ENCODE results near the gene SGCD. TPM values are rescaled to one million over a fixed set of nuclear protein-coding genes. Genes with fewer than 3 reads are reported as not detected.

The SGCD gene
- total and polyA plus RNA-seq, 9 of the 15 experiments (the other 6 are each of a cell fraction or from before 2014, with no cell fraction given), result not detected

GRCh38 chr5:156540491-156540890 is 213.5 kb downstream of the SGCD start:
- no peaks in the 10 kb centered on the region for H3K27me3 ChIP-seq (ENCODE audit: control insufficient read depth in 2 of 2, insufficient read depth in 2 of 2, low read length in 2 of 2)
- no peak overlapping the region for H3K27ac ChIP-seq (ENCODE audit: extremely low read depth, low read depth, low read length)
- FAIRE-seq (no peak), ATAC-seq (no peak), DNase-seq (ENCODE audit: extremely low read depth in 1 of 4, low spot score in 3 of 4) (no peak)
- H3K79me2 ChIP-seq (ENCODE audit: control insufficient read depth, insufficient read depth, low read length), result no peaks in the 10 kb centered on the region
- H3K4me3 ChIP-seq, result no peak overlapping the region
- H3K4me2 ChIP-seq (ENCODE audit: insufficient read depth, low read length), result no peak overlapping the region
- no peaks in the 10 kb centered on the region for H3K9me1 ChIP-seq (ENCODE audit: control insufficient read depth, insufficient read depth, low read length)
- no peak overlapping the region for H3K9ac ChIP-seq (ENCODE audit: insufficient read depth in 1 of 2, low read depth in 2 of 2, low read length in 2 of 2)
- H3K4me1 ChIP-seq (replicated peaks in 1 of 2; ENCODE audit: control insufficient read depth in 2 of 2, insufficient read depth in 2 of 2, low read length in 2 of 2), result no peaks in the 10 kb centered on the region
- 0% methylated on average over 3 of the region's 3 CpGs for WGBS (ENCODE audit: insufficient coverage, low coverage, missing lambda C conversion rate)
- ChIA-PET POLR2A (no interaction called here), CTCF (ENCODE audit: low intra/inter-chr PET ratio) (no interaction called here)
- TF ChIP-seq, protein P1, sequence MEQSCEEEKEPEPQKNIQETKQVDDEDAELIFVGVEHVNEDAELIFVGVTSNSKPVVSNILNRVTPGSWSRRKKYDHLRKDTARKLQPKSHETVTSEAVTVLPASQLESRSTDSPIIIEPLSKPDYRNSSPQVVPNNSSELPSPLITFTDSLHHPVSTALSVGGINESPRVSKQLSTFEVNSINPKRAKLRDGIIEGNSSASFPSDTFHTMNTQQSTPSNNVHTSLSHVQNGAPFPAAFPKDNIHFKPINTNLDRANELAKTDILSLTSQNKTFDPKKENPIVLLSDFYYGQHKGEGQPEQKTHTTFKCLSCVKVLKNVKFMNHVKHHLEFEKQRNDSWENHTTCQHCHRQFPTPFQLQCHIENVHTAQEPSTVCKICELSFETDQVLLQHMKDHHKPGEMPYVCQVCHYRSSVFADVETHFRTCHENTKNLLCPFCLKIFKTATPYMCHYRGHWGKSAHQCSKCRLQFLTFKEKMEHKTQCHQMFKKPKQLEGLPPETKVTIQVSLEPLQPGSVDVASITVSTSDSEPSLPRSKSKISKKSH (CRISPR knock-in tag; IDR thresholded peaks at IDR 0.05), result no peak
- no peak for TF ChIP-seq MCM2 (IDR thresholded peaks at IDR 0.05; ENCODE audit: low read depth)
- no peak for TF ChIP-seq MTA3 (IDR thresholded peaks at IDR 0.05; ENCODE audit: borderline replicate concordance)
- no TSS peak for BruUV-seq (replicated peaks)
- no peak overlapping the region for H2AFZ ChIP-seq (ENCODE audit: low read depth, low read length)
- intact Hi-C loops (cut with micrococcal nuclease) (no loop called here), in situ Hi-C loops (cut with MboI) (no loop called here)
- no peaks in the 10 kb centered on the region for H4K20me1 ChIP-seq (replicated peaks; ENCODE audit: control insufficient read depth, insufficient read depth, low read length)
- H3K36me3 ChIP-seq (ENCODE audit: control insufficient read depth, insufficient read depth, low read length), result no peaks in the 10 kb centered on the region
- H3K9me3 ChIP-seq (replicated peaks; ENCODE audit: control insufficient read depth, insufficient read depth, low read depth, low read length), result no peaks in the 10 kb centered on the region

DNA sequence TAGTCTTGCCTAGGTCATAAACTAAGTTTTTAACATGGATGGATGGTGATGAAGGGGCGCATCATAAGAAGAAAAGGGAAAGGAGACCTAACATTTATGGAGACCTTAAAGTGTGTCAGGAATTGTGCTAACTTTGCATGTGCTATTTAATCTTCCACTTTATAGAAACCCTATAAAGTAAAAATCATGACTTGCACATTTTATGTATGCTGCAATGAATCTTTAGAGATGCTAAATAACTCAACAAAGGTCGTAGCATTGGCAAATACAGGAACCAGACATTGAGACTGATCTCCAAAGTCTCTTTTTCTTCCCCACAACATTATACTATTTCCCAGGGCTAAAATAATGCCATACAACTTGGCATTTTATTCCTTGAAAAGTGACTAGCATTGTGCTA is 214.6 kb downstream of the SGCD start:
- Histone ChIP-seq H3K4me1 (replicated peaks in 1 of 2; ENCODE audit: control insufficient read depth in 2 of 2, insufficient read depth in 2 of 2, low read length in 2 of 2) (no peaks in the 10 kb centered on the region), H3K79me2 (ENCODE audit: control insufficient read depth, insufficient read depth, low read length) (no peaks in the 10 kb centered on the region), H3K27ac (ENCODE audit: extremely low read depth, low read depth, low read length) (no peak overlapping the region), H3K4me2 (ENCODE audit: insufficient read depth, low read length) (no peak overlapping the region), H3K36me3 (ENCODE audit: control insufficient read depth, insufficient read depth, low read length) (no peaks in the 10 kb centered on the region), H4K20me1 (replicated peaks; ENCODE audit: control insufficient read depth, insufficient read depth, low read length) (no peaks in the 10 kb centered on the region), H3K9me1 (ENCODE audit: control insufficient read depth, insufficient read depth, low read length) (no peaks in the 10 kb centered on the region), H3K9me3 (replicated peaks; ENCODE audit: control insufficient read depth, insufficient read depth, low read depth, low read length) (no peaks in the 10 kb centered on the region), H3K9ac (ENCODE audit: insufficient read depth in 1 of 2, low read depth in 2 of 2, low read length in 2 of 2) (no peak overlapping the region), H2AFZ (ENCODE audit: low read depth, low read length) (no peak overlapping the region), H3K27me3 (ENCODE audit: control insufficient read depth in 2 of 2, insufficient read depth in 2 of 2, low read length in 2 of 2) (no peaks in the 10 kb centered on the region), H3K4me3 (no peak overlapping the region)
- intact Hi-C loops (cut with micrococcal nuclease), result no loop called here
- TF ChIP-seq EZH2 (IDR thresholded peaks at IDR 0.05; ENCODE audit: borderline replicate concordance, low read depth, low read length), result no peak
- TF ChIP-seq MAFG (tag; conservative IDR thresholded peaks at IDR 0.05), result 0 out of 2 replicates have a peak, but pooled peaks have one; percentile 9
- in situ Hi-C loops (cut with MboI), result no loop called here
- ChIA-PET POLR2A (no interaction called here), CTCF (ENCODE audit: low intra/inter-chr PET ratio) (no interaction called here)
- 0% methylated on average over 2 of the region's 2 CpGs for WGBS (ENCODE audit: insufficient coverage, low coverage, missing lambda C conversion rate)
- no peak for DNase-seq (ENCODE audit: extremely low read depth in 1 of 4, low spot score in 3 of 4)
- no peak for ATAC-seq
- FAIRE-seq, result no peak
- no TSS peak for BruUV-seq (replicated peaks)
